Lower leg skin (tissue), 4 donors: ENCODE results near the gene LGALS3. TPM values are rescaled to one million over a fixed set of nuclear protein-coding genes. Genes with fewer than 3 reads are reported as not detected.

Experiments used
- DNase-seq, 2 donors: peaks; one replicate each; pipeline ENCODE4 v3.0.0-alpha.2; 2019; ENCODE audit warnings: low spot score in 2 of 2
- H3K4me3 ChIP-seq: fragments of 200-600 bp; sonication (generic); 2 replicates; pipeline ENCODE4 v1.5.1; 2017; ENCODE audit warnings: mild to moderate bottlenecking, low read depth; ENCODE audit not compliant: poor library complexity, severe bottlenecking
- POLR2A ChIP-seq, 2 donors: fragments of 450-650 bp; IDR thresholded peaks; one replicate each; pipeline ENCODE4 v1.6.1; 2016 to 2017; ENCODE audit warnings: antibody characterized with exemption in 2 of 2, mild to moderate bottlenecking in 1 of 2, moderate library complexity in 1 of 2
- whole genome bisulfite sequencing, 2 donors: methylation state at CpG; one replicate each; pipeline ENCODE4 v1.1.5; 2018; 5-methylcytosine and 5-hydroxymethylcytosine counted together
- intact Hi-C: fragments of 100-400 bp; cut with DNase I; formaldehyde crosslinking; loops from one replicate; pipeline ENCODE4 v1.15.0; 2023; ENCODE audit warnings: low total_unique reads
- total RNA-seq, 4 donors: library from RNA; depleted of rRNA; stranded (reverse); fragments of >200 nt; gene quantifications; one replicate each; pipeline ENCODE4 v1.1.0, GENCODE V29; 2016
- TF ChIP-seq, protein P1 (sequence below), 3 donors: fragments of 450-650 bp; IDR thresholded peaks; one replicate each; pipeline ENCODE4 v1.5.1; 2016; ENCODE audit warnings: antibody characterized with exemption in 3 of 3, mild to moderate bottlenecking in 3 of 3, moderate library complexity in 2 of 3

Gene LGALS3
- total RNA-seq, 4 donors from 2014 or later: 755 to 857 (median 826) TPM

GRCh38 chr14:55129428-55130195 is 560 bp downstream of the LGALS3 start:
- TF ChIP-seq, protein P1, sequence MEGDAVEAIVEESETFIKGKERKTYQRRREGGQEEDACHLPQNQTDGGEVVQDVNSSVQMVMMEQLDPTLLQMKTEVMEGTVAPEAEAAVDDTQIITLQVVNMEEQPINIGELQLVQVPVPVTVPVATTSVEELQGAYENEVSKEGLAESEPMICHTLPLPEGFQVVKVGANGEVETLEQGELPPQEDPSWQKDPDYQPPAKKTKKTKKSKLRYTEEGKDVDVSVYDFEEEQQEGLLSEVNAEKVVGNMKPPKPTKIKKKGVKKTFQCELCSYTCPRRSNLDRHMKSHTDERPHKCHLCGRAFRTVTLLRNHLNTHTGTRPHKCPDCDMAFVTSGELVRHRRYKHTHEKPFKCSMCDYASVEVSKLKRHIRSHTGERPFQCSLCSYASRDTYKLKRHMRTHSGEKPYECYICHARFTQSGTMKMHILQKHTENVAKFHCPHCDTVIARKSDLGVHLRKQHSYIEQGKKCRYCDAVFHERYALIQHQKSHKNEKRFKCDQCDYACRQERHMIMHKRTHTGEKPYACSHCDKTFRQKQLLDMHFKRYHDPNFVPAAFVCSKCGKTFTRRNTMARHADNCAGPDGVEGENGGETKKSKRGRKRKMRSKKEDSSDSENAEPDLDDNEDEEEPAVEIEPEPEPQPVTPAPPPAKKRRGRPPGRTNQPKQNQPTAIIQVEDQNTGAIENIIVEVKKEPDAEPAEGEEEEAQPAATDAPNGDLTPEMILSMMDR (IDR thresholded peaks at IDR 0.05): no peak
- TF ChIP-seq POLR2A (IDR thresholded peaks at IDR 0.05): no peak
- 0 to 1% methylated on average over 29 to 49 of the region's 53 CpGs for WGBS, 2 donors
- peak overlapping the region; percentile 84 for H3K4me3 ChIP-seq
- intact Hi-C loops: loop anchor here (10.0 kb wide), 1 partner anchor 45 kb away; no protein-coding TSS in a partner anchor
- DNase-seq: peak; percentile 65 to 95

DNA sequence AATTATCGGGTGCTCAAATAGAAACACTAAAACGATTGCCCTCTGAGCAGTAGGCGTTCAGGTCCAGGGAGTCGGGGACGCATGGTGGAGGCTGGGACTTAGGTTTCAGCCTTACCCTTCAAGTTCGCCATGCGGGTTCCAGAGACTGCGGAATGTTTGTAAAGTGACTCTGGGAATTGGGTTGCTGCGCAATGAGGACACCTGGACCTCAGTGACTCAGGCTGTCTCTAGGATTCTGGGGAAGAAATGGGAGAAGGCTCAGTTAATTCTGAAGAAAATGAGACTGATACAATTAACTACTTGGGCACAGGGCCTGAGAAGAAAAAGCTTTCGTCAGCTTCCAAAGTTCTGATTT is 1.1 kb downstream of the LGALS3 start:
- H3K4me3 ChIP-seq: peak overlapping the region; percentile 84
- TF ChIP-seq, protein P1 (IDR thresholded peaks at IDR 0.05): no peak
- no peak for TF ChIP-seq POLR2A (IDR thresholded peaks at IDR 0.05)
- 5 to 10% methylated on average over 10 of the region's 10 CpGs for WGBS, 2 donors
- intact Hi-C loops: loop anchor here (10.0 kb wide), 1 partner anchor 45 kb away; no protein-coding TSS in a partner anchor
- peak in 1 of 2 donors; percentile 41 for DNase-seq

- WGBS, 2 donors: 20 to 26% methylated on average over 7 of the region's 7 CpGs
- intact Hi-C loops: loop anchor here (10.0 kb wide), 1 partner anchor 47 kb away; no protein-coding TSS in a partner anchor
- TF ChIP-seq, protein P1 (IDR thresholded peaks at IDR 0.05): no peak
- TF ChIP-seq POLR2A (IDR thresholded peaks at IDR 0.05): no peak
- no peak overlapping the region for H3K4me3 ChIP-seq
- DNase-seq: peak in 1 of 2 donors; percentile 30
Measured at GRCh38 chr14:55131370-55132137, 2.5 kb downstream of the LGALS3 start.

- no peak overlapping the region for H3K4me3 ChIP-seq
- TF ChIP-seq, protein P1 (IDR thresholded peaks at IDR 0.05): no peak
- no peak for TF ChIP-seq POLR2A (IDR thresholded peaks at IDR 0.05)
- DNase-seq: peak in 1 of 2 donors; percentile 18
- WGBS, 2 donors: 22 to 30% methylated on average over 4 of the region's 4 CpGs
- intact Hi-C loops: loop anchor here (10.0 kb wide), 1 partner anchor 49 kb away; no protein-coding TSS in a partner anchor
Measured at GRCh38 chr14:55133416-55133815, 4.4 kb downstream of the LGALS3 start.

DNA sequence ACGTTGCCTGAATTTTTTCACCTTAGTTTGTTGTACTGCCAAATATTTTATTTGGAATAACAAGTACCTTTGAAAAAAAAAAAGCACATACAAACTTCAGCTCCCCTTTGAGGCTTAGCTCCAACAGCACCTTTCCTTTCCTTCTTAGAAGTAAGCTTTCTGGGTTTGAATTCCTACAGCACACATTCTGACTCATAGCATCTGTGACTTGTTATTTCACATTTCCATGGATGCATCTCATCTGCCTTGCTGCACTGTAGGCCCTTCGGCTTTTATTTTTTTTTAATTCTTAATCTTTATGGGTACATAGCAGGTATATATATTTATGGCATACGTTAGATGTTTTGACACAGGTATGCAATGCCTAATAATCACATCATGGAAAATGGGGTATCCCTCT is 7.2 kb downstream of the LGALS3 start:
- H3K4me3 ChIP-seq: no peak overlapping the region
- intact Hi-C loops: loop anchor here (10.0 kb wide), 1 partner anchor 51 kb away; no protein-coding TSS in a partner anchor
- WGBS, 2 donors: 31 to 44% methylated on average over 3 of the region's 3 CpGs
- TF ChIP-seq POLR2A (IDR thresholded peaks at IDR 0.05): no peak
- TF ChIP-seq, protein P1 (IDR thresholded peaks at IDR 0.05): no peak
- DNase-seq: no peak
